Right ventricle myocardium inferior (tissue), 1 donor: Measurements from ENCODE around the gene APBB1. TPM values are rescaled to one million over a fixed set of nuclear protein-coding genes. Genes with fewer than 3 reads are reported as not detected.
"Not testable (repeated sequence)": the region's sequence is repeated elsewhere in the genome, so short reads cannot be mapped to it uniquely, and the experiment has no call there.

Experiments
- ATAC-seq: fragments of 200-7000 bp; cut with Tn5 transposase; one replicate; pipeline ENCODE4 v1.9.1; 2020; ENCODE audit warnings: mild to moderate bottlenecking, moderate library complexity
- DNase-seq: peaks from one replicate; pipeline ENCODE4 v3.0.0; 2021; ENCODE audit errors: missing footprints
- intact Hi-C: fragments of 100-400 bp; cut with DNase I; formaldehyde crosslinking; loops from one replicate; pipeline ENCODE4 v1.11.0; 2022
- total RNA-seq: library from RNA; stranded (reverse); fragmentation: NEBNext Ultra II Directional; extraction: Animal tissue kit (Norgen Biotek cat#: 25700); gene quantifications from one replicate; pipeline ENCODE4 v1.2.1, GENCODE V29; 2021
- donor health status: DM: no; HTN: yes; CAD: no; lungs with severe emphysema.

Gene APBB1
- total RNA-seq, 1 donor from 2014 or later = 85.5 TPM

DNA sequence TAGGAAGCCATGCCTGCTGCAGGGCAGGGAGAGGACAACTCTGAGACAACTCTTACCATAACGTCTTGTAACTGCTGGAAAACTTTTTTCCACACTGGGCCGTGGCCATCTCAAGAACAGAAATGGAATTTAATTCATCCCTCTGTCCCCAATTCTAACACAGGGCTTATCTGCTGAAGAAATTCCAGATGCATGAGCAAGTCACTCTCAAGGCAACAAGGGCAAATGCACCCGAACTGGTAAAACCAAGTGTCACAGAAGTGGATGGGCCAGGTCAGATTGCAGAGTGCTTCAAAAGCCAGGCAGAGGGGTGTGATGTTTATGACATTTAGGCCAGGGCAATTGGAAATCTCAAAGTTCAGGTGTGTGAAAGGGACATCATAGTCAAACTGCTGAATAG lies 21.3 kb downstream of the APBB1 start:
- ATAC-seq (no peak), DNase-seq (no peak)
- intact Hi-C loops = loop anchor here (10.0 kb wide), 1 partner anchor 287 kb away; the partner anchor contains the start of gene MRPL17

DNA sequence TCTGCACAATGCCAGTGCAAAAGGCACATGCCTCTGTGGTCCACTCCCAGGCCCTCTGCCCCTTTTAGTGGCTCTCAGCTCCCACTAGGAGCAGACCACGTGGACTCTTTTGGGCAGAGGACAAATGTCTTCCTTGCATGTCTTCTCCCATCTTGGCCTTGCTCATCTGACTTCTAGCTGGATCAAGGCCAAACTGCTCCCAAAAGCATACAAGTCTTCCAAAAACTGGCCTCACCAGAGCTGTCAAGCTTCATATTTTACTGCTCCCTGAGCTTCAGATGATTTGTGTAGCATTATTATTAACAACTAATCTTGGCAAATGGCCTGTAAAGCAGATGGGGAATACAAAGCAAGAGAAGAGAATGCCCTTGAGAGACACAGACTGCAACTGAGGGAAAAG lies 21.7 kb downstream of the APBB1 start:
- no peak for DNase-seq
- intact Hi-C loops = loop anchor here (10.0 kb wide), 1 partner anchor 288 kb away; the partner anchor contains the start of gene MRPL17
- ATAC-seq = no peak

DNA sequence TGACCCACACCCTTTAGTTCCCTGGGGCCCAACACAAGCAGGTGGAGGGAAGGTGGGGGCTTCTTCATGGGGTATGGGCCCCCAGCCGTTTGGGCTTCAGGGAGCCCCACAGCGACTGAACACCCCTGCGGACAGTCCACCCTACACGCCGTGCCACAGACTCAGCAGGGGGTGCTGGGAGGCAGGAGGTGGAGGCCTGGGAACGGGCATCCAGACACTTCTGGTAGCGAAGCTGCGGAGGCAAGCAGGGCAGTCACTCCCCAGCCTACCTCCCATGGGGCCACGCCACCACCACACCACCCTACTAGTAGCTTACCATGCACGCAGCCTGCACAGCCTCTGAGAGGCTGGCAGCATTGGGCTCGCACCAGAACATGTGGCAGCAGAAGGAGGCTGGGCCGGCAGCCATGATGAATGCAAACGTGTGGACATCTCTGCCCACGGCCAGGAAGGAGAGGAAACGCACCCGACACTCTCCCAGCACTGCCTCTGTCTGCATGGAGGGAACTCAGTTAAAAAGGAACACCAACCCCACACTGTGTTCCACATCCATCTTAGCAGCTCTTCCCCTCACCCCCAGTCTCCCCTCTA lies 23.3 kb downstream of the APBB1 start:
- intact Hi-C loops = loop anchor here (10.0 kb wide), 1 partner anchor 289 kb away; the partner anchor contains the start of gene MRPL17
- ATAC-seq = no peak
- no peak for DNase-seq

DNA sequence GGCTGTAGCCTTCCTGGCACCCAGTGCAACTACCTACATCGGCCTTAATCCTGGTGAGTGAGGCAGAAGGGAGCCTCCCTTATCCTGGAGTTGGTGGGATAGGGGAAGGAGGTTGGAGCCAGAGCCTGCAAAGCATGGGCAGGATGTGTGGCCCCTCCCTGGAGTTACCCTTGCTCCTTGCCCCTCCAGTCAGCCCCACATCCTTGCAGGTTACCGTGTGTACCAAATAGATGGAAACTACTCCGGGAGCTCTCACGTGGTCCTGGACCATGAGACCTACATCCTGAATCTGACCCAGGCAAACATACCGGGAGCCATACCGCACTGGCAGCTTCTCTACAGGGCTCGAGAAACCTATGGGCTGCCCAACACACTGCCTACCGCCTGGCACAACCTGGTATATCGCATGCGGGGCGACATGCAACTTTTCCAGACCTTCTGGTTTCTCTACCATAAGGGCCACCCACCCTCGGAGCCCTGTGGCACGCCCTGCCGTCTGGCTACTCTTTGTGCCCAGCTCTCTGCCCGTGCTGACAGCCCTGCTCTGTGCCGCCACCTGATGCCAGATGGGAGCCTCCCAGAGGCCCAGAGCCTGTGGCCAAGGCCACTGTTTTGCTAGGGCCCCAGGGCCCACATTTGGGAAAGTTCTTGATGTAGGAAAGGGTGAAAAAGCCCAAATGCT lies 24.8 kb downstream of the APBB1 start:
- no peak for DNase-seq
- intact Hi-C loops = loop anchor here (10.0 kb wide), 1 partner anchor 291 kb away; the partner anchor contains the start of gene MRPL17
- ATAC-seq = no peak

DNA sequence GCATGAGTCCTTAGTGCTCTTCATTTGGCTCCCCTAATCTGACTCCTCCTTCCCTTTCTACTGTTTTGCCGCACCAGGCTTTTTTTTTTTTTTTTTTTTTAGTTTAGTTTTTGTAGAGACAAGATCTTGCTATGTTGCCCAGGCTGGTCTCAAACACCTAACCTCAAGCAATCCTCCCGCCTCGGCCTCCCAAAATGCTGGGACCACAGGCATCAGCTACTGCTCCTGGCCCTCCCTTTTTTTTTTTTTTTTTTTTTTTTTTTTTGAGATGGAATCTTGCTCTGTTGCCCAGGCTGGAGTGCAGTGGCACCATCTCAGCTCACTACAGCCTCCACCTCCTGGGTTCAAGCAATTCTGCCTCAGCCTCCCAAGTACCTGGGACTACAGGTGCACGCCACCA lies 26.6 kb downstream of the APBB1 start:
- intact Hi-C loops = loop anchor here (10.0 kb wide), 1 partner anchor 293 kb away; the partner anchor contains the start of gene MRPL17
- not testable (repeated sequence) for DNase-seq, ATAC-seq

DNA sequence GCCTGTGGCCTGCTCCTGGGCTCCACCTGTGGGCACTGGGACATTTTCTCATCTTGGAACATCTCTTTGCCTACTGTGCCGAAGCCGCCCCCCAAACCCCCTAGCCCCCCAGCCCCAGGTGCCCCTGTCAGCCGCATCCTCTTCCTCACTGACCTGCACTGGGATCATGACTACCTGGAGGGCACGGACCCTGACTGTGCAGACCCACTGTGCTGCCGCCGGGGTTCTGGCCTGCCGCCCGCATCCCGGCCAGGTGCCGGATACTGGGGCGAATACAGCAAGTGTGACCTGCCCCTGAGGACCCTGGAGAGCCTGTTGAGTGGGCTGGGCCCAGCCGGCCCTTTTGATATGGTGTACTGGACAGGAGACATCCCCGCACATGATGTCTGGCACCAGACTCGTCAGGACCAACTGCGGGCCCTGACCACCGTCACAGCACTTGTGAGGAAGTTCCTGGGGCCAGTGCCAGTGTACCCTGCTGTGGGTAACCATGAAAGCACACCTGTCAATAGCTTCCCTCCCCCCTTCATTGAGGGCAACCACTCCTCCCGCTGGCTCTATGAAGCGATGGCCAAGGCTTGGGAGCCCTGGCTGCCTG lies 27.3 kb downstream of the APBB1 start:
- no peak for ATAC-seq
- DNase-seq = no peak
- intact Hi-C loops = loop anchor here (10.0 kb wide), 1 partner anchor 293 kb away; the partner anchor contains the start of gene MRPL17

DNA sequence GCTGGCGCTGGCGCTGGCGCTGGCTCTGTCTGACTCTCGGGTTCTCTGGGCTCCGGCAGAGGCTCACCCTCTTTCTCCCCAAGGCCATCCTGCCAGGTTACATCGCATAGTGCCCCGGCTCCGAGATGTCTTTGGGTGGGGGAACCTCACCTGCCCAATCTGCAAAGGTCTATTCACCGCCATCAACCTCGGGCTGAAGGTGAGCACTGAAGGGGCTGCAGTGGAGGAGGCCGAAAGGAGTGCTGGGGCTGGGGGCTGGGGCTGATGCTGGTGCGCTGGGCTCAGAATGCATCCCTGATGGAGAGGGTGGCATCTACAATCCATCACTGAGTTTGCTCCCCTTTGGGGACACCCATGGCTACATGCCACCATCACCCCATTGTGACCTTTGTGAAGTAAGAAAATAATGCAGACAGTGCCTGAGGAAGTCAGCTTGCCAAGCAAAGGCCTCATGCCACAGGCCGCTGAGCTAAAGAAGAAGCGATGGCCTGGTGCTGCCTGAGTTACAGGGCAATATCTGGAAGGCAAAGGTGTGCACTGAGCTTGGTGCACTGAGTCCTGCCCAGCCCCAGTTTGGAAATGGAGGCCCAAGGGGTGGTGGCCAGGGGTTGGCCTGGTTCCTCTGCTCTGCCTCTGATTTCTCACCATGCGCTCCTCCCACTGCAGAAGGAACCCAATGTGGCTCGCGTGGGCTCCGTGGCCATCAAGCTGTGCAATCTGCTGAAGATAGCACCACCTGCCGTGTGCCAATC lies 28.0 kb downstream of the APBB1 start:
- intact Hi-C loops = loop anchor here (1.0 to 10.0 kb wide), 3 partner anchors 28 to 294 kb away; partner anchors contain the start of genes APBB1 and MRPL17
- ATAC-seq (no peak), DNase-seq (no peak)

DNA sequence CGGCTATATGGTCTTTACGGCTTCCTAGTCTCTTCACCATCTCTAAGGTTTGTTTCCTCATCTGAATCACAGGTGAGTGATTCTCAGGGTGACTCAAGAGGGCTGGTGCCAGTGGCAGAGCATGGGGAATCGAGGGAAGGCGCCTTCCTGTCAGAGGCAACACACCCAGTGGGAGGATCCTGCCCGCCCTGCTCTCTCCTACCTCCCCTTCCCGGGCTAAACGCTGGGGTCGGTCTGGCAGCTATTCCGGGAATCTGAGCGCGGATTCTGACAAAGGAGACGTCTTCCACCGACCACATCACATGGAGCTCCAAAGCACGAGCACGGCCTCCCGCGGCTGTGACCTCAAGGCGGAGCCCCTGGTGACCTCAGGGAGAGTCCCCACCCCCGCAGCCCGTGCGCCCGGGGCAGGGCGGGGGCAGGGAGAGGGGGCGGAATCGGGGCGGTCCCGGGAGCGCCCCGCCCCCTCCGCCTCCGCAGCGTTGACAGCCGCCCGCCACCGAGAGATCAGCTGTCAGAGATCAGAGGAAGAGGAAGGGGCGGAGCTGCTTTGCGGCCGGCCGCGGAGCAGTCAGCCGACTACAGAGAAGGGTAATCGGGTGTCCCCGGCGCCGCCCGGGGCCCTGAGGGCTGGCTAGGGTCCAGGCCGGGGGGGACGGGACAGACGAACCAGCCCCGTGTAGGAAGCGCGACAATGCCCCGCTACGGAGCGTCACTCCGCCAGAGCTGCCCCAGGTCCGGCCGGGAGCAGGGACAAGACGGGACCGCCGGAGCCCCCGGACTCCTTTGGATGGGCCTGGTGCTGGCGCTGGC lies 28.8 kb downstream of the APBB1 start, which contains the start of gene SMPD1:
TSS of gene SMPD1 (plus strand) at position 570 of the 813 bp plus-strand sequence. CDS start at position 695, 125 bp downstream.
- ATAC-seq (peak; percentile 99), DNase-seq (peak; percentile 98)
- intact Hi-C loops = loop anchor here (1.0 to 10.0 kb wide), 4 partner anchors 29 to 295 kb away; partner anchors contain the start of genes APBB1, ILK, MRPL17 and RRP8

DNA sequence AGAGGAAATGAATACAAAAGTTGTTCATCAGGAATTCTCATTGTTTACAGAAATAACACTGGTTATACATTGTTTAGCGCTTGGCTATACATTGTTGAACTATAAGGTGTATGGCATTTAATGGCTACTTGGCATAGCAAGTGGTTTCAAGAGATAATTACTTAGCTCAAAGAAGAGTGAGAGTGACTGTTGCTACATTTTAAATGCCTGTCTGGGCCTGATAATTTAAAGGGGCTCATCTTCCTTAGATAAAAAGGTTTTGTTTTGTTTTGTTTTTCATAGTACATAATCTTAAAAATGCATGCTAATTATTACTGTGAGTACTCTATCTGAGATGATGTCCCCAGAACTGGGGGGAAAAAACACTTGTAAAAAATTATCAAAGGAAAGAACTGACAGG lies 30.1 kb downstream of the APBB1 start:
- DNase-seq (no peak), ATAC-seq (no peak)
- intact Hi-C loops = loop anchor here (10.0 kb wide), 1 partner anchor 216 kb away; the partner anchor contains the start of genes ILK and RRP8

DNA sequence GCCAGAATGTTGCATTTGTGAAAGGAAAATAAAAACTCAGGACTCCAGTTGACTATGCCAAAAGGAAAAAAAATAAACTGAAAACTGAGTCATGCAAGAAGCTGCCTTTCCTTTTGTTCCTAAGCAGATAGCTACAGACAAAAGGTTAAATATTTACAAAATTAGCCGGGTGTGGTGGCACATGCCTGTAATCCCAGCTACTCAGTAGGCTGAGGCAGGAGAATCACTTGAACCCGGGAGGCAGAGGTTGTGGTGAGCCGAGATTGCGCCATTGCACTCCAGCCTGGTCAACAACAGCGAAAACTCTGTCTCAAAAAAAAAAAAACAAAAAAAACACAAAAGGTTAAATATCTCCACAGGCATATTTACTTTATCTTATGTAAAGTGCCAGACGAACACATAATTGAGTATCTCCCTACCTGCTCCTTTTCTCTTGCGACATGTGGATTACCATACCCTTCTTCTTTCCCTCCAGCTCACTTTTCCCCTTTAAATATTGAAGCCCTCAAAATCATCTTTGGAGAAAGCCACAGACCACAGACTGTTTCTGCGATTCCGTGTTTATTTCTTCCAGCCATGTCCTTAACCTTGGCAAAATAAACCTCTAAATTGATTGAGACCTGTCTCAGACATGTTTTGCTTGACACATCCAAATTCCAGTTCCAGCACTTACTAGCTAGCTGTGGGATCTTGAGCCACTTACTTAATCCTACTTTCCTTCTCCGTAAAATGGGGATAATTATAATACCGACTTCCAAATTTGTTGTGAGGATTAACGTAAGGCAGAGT lies 30.9 kb downstream of the APBB1 start:
- no peak for ATAC-seq
- intact Hi-C loops = loop anchor here (10.0 kb wide), 1 partner anchor 217 kb away; the partner anchor contains the start of genes ILK and RRP8

DNA sequence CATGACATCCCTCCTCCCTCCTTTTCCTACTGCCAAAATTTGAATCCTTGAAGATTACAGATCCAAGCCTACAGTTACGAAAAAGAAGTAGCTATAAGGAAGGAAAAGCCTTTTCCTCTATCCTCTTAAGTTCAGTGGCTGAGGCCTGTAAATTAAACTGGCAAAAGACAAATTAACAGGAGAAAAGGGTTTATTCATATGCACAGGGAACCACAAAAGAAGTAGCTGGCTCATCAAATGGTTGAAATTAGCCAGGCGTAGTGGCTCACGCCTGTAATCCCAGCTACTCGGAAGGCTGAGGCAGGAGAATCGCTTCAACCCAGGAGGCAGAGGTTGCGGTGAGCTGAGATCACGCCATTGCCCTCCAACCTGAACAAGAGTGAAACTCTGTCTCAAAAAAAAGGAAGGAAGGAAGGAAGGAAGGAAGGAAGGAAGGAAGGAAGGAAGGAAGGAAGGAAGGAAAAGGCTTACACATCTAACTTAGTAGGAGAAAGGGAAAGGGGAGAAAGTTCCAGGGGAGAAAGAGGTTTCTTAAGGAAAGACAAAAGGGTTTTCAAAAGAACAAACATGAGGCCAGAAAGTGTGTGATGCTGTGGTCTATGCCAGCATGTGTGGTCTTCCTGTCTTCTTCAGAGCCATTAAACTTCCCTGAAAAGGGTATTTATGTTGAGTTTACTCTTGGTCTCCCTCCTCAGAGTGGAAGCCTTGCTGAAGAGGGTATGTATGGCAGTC lies 33.7 kb downstream of the APBB1 start:
- ATAC-seq = no peak
- intact Hi-C loops = loop anchor here (10.0 kb wide), 1 partner anchor 220 kb away; the partner anchor contains the start of genes ILK and RRP8
- no peak for DNase-seq

More for the DNA sequence above, 30.9 kb downstream of the APBB1 start:
- DNase-seq = no peak

DNA sequence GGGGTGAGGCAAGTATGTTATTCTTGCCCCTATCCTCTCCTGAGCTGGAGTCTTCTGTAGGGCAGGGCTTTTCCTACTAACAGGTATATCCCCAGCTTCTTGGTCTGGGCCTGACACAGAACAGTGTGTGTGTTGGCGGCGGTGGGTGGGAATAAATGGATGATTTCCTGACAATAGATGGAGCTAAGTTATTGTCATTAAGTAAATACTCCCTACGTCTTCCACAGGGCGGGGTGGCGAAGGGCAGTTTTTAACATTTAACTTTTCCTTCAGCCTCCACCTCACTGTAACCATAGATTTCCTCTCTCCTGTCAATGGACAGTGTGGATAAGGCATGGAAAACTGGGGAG lies 40.3 kb downstream of the APBB1 start:
- DNase-seq (no peak), ATAC-seq (no peak)
- intact Hi-C loops = loop anchor here (2.0 to 5.0 kb wide), 2 partner anchors 39 to 328 kb away; partner anchors contain the start of gene APBB1

DNA sequence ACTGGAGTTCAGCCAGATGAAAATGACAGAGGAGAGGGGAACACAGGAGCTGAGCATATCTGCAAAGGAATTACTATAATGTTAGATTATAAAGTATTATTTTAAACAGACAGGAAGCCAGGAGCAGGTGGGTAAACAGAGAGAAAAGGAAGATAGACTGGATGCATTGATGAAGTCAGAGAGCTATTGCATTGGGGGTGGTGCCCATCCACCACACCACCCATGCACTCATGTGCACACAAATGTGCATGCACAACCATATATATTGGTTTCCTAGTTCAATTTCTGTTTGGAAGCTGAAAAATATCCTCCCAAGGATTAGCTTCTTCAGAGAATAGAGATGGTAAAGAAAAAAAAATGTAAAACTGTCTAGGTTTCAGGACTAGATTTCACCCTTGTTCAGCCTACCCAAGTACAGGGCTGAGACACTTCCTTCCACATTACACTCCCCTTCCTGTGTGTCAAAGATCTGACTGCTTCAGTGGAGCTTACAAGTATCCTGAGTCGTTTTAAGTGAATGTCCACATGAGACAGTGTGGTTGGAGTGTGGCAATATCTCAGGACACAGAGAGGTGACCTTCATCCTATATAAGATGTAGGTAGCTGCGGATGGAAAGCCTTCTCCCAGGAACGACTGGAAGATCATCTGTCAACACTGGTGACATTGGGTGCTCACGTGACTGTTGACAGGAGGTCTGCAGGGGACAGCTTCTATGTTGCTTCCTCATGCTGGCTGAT lies 40.8 kb downstream of the APBB1 start:
- no peak for DNase-seq
- intact Hi-C loops = loop anchor here (2.0 to 5.0 kb wide), 2 partner anchors 39 to 329 kb away; partner anchors contain the start of gene APBB1
- peak; percentile 34 for ATAC-seq

DNA sequence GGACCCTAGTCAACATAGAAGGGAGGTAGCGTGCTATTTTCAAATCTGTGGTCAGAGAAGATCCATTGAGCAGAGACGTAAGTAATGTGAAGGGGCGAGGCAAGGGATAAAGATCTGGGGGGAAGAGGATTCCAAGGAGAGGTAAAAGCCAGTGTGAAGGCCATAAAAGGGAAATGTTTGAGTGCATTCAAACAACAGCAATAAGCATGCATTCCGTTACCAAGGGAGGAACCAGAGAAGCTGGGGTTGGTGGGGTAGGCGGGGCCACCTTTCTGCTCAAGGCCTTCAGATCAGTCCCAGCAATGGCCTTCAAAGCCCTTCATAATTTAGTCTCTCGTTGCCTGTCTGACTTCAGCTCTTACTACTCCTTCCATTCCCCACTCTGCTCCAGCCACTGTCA lies 47.1 kb downstream of the APBB1 start:
- intact Hi-C loops = no loop called here
- ATAC-seq (no peak), DNase-seq (no peak)

DNA sequence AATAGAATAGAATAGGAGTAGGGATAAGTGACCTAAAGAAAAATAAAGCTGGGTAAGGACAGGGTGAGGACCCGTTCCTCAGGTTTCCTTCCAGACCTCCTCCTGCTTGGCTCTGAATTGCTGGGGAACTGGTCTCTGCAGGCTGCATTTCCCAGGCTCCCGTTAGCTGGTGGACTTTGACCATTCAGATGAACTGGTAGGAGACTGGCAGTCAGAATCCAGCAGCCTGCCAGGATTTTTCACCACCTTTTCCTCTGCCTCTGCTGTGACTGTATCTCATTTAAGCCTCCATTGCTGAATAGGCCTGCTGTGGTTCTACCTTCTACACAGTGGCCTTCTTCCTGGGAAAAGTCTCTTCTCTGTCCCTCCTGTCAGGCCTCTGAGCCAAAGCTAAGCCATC lies 53.2 kb downstream of the APBB1 start:
- intact Hi-C loops = no loop called here
- ATAC-seq (no peak), DNase-seq (no peak)
